Right lobe of liver (tissue), 6 donors: Measurements from ENCODE around the gene SCYGR8. TPM values are rescaled to one million over a fixed set of nuclear protein-coding genes. Genes with fewer than 3 reads are reported as not detected.

Source experiments
- ATAC-seq, 4 donors: fragments of 200-7000 bp; cut with Tn5 transposase; one replicate each; pipeline ENCODE4 v1.9.1; 2020; ENCODE audit warnings: mild to moderate bottlenecking in 4 of 4, moderate library complexity in 4 of 4
- DNase-seq, 3 donors: peaks; one replicate each; pipeline ENCODE4 v3.0.0-alpha.2; 2020
- H3K27ac ChIP-seq, 3 donors: fragments of 200-600 bp; one replicate each; pipeline ENCODE4 v1.8.0; 2022
- H3K27me3 ChIP-seq, 2 donors: fragments of 200-600 bp; one replicate each; pipeline ENCODE4 v1.8.0; 2022
- H3K36me3 ChIP-seq, 4 donors: fragments of 200-600 bp; sonication (generic) in 1 of 4; one replicate each; pipeline versions ENCODE4 v1.5.1 to v1.8.0; 2017 to 2022; ENCODE audit warnings: control low read depth in 1 of 4
- H3K4me1 ChIP-seq, 4 donors: fragments of 200-600 bp; sonication (generic) in 1 of 4; one replicate each; pipeline versions ENCODE4 v1.5.1 to v1.8.0; 2017 to 2022; ENCODE audit warnings: control low read depth in 1 of 4
- H3K4me3 ChIP-seq, 3 donors: fragments of 200-600 bp; one replicate each; pipeline ENCODE4 v1.8.0; 2022
- H3K9me3 ChIP-seq, 4 donors: fragments of 200-600 bp; sonication (generic) in 1 of 4; one replicate each; pipeline versions ENCODE4 v1.5.1 to v1.8.0; 2017 to 2022; ENCODE audit warnings: control low read depth in 1 of 4
- CTCF ChIP-seq, 4 donors: fragments of 200-600 bp in 3 of 4; fragments of 450-650 bp in 1 of 4; IDR thresholded peaks; one replicate each; pipeline versions ENCODE4 v1.5.1 to v1.8.0; 2016 to 2022; ENCODE audit warnings: antibody characterized with exemption in 4 of 4, mild to moderate bottlenecking in 2 of 4
- POLR2A ChIP-seq: fragments of 450-650 bp; IDR thresholded peaks from one replicate; pipeline ENCODE4 v1.6.1; 2017; ENCODE audit warnings: antibody characterized with exemption, mild to moderate bottlenecking
- WGBS: methylation state at CpG from one replicate; pipeline ENCODE4 v1.1.6; 2018; ENCODE audit warnings: low coverage, low lambda C conversion rate; ENCODE audit not compliant: insufficient coverage; ENCODE audit errors: missing lambda C conversion rate; 5-methylcytosine and 5-hydroxymethylcytosine counted together
- intact Hi-C, 2 donors: fragments of 100-400 bp; cut with DNase I; formaldehyde crosslinking; loops; one replicate each; pipeline versions ENCODE4 v1.11.2 to v1.14.1; 2022
- small RNA-seq, 2 experiments: library from RNA; depleted of rRNA; stranded (forward); fragments of <200 nt; gene quantifications; one replicate each; pipeline ENCODE3, GENCODE V24; 2016
- total RNA-seq, 6 experiments: library from RNA; depleted of rRNA in 2 of 6; stranded (reverse); fragments of >200 nt in 2 of 6; fragmentation: NEBNext Ultra II Directional in 3 of 6; extraction: Animal tissue kit (Norgen Biotek cat#: 25700) in 3 of 6; gene quantifications; one replicate each; pipeline versions ENCODE4 v1.1.0 to v1.2.4, GENCODE V29; 2016 to 2023
- donor health status: DM: no; HTN: yes; CAD: no.
- donor health status: DM: no; HTN: no; CAD: no.
- donor health status: DM: no; HTN: no; CAD: no.
- donor health status: DM: no; HTN: yes; CAD: no.
- donor health status: DM: no; HTN: yes; CAD: no.

SCYGR8 gene
- total RNA-seq, 6 experiments from 2014 or later: not detected

DNA sequence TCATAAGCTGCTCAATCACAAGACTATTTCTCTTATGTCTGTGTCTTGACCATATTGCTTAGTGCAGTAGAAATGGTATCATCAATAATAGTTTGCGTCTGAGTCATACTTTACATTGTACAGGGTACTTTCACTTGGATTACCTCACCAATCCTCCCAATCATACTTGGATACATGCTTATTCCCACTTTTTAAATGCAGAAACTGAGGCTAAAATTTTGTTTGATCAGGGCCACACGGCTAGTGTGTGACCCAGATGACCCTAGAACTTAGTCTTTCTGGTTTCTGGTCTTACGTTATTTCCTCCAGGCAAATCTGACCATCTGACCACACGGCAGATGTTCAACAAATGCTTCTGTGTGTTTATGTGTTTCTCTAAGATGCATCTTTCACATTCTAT is 44.1 kb downstream of the SCYGR8 start:
- ATAC-seq (no peak), DNase-seq (no peak)
- Histone ChIP-seq H3K9me3 (no peaks in the 10 kb centered on the region), H3K4me1 (no peaks in the 10 kb centered on the region), H3K36me3 (no peaks in the 10 kb centered on the region), H3K27me3 (no peaks in the 10 kb centered on the region), H3K4me3 (no peak overlapping the region), H3K27ac (no peak overlapping the region)
- 56% methylated on average over 4 of the region's 4 CpGs for WGBS
- TF ChIP-seq POLR2A: no peak
- no peak for TF ChIP-seq CTCF (IDR thresholded peaks at IDR 0.05)
- intact Hi-C loops: no loop called here

DNA sequence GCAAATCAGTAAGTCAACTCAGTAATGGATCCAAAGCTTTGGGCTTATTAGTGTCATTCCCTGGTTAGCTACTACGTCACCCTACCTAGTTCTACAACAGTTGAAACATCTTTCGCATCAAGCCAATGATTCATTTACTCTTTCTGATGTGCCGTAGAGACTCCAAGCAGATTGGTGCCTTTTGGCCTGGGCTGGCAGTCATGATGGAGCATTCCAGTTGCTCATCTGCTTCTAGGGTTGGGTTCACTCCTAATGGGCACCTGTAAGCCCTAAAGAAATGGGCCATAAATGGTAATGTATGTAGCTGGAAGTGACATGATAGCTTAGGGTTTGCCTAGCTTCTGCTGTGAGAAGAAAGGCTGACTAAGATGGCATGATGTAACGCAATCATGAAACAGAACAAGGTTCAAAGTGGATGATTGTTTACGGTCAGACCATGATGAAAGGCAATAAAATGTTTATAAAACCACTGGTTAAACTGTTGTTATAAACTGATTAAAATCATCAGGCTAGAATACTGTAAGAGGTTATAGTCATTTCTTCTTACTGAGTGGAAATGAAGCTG is 47.5 kb downstream of the SCYGR8 start:
- DNase-seq (no peak), ATAC-seq (peak in 1 of 4 donors; percentile 65)
- Histone ChIP-seq H3K27ac (no peak overlapping the region), H3K4me3 (no peak overlapping the region), H3K36me3 (no peaks in the 10 kb centered on the region), H3K9me3 (no peaks in the 10 kb centered on the region), H3K27me3 (no peaks in the 10 kb centered on the region), H3K4me1 (no peaks in the 10 kb centered on the region)
- WGBS: 71% methylated on average over 5 of the region's 5 CpGs
- intact Hi-C loops: no loop called here
- TF ChIP-seq CTCF (IDR thresholded peaks at IDR 0.05) (no peak), POLR2A (no peak)

Small RNAs within 50 kb of the gene (small RNA-seq; reads per million reads assigned to genes)
- gene RNA5SP121: 0 reads per million in 2 experiments
- gene SNRPGP8: 0 reads per million in 2 experiments

Other genes with a start within 250 kb of the SCYGR8 start
- not detected for gene SCYGR2, start 147.0 kb upstream of the SCYGR8 start, total RNA-seq
- gene SCYGR3, start 131.1 kb upstream of the SCYGR8 start, total RNA-seq: not detected
- gene SCYGR4, start 128.4 kb upstream of the SCYGR8 start, total RNA-seq: not detected
- gene SCYGR5, start 79.1 kb upstream of the SCYGR8 start, total RNA-seq: not detected
- 10 to 100 TPM; 13.7 to 44.1 (median 16.8) TPM for gene SLC19A3, start 27.9 kb upstream of the SCYGR8 start, total RNA-seq
- gene SCYGR6, start 21.1 kb upstream of the SCYGR8 start, total RNA-seq: not detected
- gene SCYGR7, start 17.6 kb upstream of the SCYGR8 start, total RNA-seq: not detected
- gene CCL20, start 67.9 kb downstream of the SCYGR8 start, total RNA-seq: 100 to 1,000 TPM in 2 of 6 experiments, 10 to 100 TPM in 1, under 1 TPM in 1, not detected in 2; 0.88 to 111 (median 76.4) TPM
- gene DAW1, start 125.7 kb downstream of the SCYGR8 start, total RNA-seq: not detected